Epithelial cell of prostate (primary cell): ENCODE results near the gene RBKS.

Experiments used
- DNase-seq: peaks from one replicate; pipeline ENCODE4 v3.0.0-alpha.2; 2011; ENCODE audit warnings: low read depth, low spot score
- H3K27ac ChIP-seq: fragments of 450-650 bp; 2 replicates; pipeline ENCODE4 v1.5.1; 2017; ENCODE audit warnings: mild to moderate bottlenecking

Gene RBKS

DNA sequence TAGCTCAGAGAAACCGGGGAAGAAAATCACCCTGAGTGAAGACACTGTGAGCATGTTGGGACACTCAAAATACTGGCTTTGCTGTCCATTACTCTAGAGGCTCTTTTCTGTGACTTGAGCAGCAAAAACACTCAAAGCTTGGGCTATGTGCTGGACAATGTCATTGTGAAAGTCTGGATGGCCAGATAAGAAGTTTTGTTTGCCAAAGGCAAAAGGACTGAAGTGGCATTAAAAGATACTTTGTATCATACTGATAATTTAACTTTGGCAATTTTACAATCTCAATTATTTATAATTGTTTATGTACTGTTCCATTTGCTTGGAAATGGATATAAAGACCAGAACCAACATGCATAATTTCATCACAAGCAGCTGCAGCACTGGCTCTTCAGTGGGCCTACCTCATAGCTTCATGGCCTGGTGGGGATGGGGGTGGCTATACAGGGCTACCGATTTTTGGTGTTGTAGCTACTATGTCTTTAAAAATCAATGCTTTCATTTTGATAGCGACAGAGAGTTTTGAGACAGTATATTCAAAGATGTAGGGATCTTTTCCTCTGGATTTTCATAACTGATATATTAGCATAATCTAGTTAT lies 51.1 kb downstream of the RBKS start:
- no peak overlapping the region for H3K27ac ChIP-seq
- DNase-seq = no peak

DNA sequence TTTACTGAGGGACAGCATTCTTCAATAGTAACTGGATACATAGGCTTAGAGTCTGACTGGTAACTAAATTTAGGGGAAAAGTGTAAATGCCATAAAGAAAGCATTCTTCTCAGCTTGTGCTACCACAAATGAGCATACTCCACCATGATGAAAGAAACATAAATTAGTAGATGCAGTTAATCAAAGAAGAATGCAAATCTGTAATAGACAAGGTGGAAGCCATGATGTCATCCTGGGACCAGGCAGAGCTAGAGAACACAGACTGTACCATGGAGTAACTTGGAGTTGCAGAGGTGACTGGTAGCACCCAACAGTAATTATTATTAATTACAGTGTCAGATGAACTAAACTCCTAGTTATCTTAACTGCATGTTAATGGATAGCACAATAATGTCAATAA lies 51.7 kb downstream of the RBKS start:
- DNase-seq = no peak
- H3K27ac ChIP-seq = no peak overlapping the region

DNA sequence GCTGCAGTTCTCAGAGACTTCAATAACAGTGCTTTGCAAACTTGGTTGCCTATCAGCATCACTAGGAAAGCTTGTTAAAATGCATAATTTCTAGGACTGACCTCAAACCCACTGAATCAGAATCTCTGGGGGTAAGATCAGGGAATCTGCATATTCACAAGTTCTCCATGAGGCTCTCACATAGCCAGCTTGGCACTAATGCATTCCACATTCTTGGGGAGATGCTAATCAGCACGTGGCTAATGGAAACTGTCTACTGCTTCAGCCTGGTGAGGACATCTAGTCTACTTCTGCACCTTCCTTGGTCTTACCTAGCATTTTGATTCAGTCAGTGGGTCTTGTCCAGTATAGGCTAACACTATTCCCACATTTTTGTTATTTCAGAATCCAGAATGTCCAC lies 56.3 kb downstream of the RBKS start:
- no peak for DNase-seq
- H3K27ac ChIP-seq = no peak overlapping the region

DNA sequence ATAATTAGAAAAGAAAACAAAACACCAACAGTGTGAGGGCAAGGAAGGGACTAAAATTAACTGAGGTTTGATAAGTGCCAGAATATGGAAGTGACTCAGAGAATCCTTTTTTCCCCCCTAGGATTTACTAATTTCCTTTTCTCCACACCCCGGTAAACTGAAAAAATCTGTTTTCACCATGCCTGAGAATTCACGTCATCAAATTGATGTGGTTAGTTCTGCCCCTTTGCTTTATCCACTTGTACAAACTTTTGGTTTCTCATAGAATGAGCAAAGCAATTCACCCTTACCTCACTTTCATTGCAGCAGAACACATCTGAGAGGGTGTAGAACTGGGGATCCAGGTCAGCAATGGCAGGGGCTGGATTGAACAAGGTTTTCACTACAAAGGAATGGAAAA lies 57.8 kb downstream of the RBKS start:
- no peak overlapping the region for H3K27ac ChIP-seq
- no peak for DNase-seq

DNA sequence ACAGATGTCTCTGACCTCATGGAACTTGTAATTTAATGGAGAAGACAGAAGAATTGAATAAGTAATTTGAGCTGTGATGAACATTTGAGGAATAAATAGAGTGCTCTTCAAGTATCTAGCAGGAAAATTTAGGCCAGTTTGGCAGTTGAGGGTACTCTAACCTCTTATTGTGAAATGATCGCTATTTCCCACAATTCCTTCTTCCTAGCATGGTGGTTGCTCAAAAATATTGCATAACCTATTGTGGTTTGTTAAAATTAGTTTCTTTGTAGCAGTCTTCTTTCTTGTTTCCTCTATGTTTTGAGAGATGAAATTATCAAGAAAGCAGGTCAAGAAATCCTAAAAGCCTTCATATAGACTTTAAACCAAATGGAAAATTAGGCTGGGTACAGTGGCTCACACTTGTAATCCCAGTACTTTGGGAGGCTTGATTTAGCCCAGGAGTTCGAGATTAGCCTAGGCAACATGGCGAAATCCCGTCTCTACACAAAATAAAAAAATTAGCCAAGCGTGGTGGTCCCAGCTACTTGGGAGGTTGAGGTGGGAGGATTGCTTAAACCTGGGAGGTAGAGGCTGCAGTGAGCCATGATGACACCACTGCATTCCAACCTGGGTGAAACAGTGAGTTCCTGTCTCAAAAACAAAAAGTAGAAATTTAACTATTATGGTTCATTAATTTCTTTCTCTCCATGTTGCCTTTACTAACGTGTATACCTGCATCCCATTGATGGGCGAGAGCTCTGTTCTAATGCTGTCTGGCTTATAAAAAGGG lies 58.7 kb downstream of the RBKS start:
- no peak for DNase-seq
- H3K27ac ChIP-seq = no peak overlapping the region

DNA sequence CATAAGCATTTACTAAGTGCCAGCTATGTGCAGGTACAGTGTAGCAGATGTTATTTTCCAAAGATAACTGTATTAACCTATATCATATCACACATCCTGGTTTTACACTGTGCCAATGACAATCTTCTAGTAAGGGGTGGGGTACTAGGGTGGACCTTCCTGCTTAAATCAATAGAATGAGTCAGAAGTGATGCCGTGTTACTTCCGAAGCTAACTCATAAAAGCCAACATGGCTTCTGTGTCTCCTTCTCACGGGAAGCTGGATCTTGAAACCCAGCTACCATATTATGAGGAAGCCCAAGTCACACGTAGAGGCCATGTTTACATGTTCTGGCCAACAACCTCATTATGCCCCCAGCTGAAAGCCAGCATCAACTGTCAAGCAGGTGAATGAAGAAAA lies 59.5 kb downstream of the RBKS start:
- no peak overlapping the region for H3K27ac ChIP-seq
- DNase-seq = no peak

DNA sequence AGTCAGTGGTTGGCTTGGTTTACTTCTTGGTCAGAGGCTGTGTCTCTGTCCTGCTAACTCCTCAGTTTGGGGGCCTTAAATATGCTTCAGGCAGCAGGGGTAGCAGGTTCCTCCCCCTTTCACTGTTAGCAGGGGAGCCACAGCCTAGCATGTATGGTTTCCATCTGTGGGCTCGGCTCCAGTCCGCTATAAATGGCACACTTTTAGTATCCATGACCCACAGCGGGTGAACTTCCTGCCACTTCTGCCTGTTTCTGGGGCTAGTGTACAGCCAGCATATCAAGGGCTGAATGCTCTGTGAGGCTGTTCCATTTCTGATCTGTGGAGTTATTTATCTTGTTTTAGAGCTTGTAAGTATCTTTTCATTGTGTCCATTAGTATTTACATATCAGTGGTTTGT lies 60.4 kb downstream of the RBKS start:
- no peak overlapping the region for H3K27ac ChIP-seq
- no peak for DNase-seq

DNA sequence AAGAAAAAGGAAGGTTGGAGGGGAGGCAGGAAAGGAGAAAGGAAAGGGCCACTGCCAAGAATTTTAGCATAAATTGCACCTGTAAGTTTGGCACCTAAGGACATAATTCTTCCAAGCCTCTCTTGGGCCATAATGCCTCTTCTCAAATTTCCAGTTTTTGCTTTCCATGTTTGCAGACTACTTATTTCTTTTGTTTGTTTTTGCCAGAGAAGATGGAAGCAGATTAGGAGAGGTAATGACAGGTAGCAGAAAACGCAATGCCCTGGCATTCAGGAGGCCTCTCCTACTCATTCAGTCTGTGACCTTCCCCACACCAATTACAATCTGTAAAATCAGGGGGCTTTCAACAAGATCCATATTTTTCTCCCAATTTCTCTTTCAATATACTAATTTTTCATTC lies 61.9 kb downstream of the RBKS start:
- DNase-seq = no peak

DNA sequence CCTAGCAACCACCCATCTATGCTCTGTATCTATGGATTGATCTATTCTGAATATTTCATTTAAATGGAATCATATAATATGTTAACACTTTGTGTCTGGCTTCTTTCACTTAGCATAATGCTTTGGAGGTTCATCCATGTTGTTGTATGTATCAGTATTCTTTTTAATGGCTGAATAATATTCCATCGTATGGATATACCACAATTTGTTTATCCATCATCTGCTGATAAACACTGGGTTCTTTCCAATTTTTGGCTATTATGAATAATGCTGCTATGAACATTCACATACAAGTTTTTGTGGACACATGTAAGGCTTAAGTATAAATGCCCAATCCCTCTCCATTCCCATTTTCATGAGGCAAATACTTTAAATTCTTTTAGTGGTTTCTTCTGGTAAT lies 65.8 kb downstream of the RBKS start:
- DNase-seq = no peak
- H3K27ac ChIP-seq = no peak overlapping the region

More for the DNA sequence above, 61.9 kb downstream of the RBKS start:
- H3K27ac ChIP-seq = no peak overlapping the region

DNA sequence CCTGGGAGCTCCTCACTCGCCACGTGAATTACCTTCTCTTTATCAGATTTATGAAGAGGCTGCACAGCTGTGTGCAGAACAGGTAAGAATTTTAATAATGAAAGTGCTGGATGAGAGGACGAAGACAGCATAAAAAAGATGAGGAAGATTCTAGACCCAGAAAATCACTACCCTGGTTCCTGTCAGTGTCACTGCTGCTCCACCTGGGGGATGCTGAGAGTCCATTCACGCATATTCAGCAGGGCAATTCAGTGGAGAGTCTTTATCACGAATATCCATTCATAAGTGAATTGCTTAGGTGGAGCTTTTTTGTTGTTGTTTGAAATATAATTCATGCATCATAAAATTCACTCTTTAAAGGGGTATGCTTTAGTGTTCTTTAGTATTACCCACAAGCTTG lies 66.6 kb downstream of the RBKS start:
- DNase-seq = no peak
- no peak overlapping the region for H3K27ac ChIP-seq

DNA sequence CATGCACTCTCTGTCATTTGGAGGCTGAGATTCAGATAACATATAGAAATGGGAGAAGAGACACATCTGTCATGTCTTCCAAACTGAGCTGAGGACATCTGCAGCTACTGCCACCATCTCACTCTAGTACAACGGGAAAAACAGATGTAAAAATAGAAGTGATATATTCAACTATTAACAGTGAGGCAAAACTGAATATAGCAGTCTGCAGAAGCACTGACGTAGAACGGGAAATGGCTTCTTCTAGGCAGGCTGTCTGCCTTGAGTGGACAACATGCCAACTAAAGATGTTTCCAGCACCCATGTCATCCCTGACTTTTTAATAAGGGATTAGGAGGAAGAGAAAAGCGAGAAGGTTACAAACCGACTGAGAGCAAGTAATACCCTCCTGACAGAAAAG lies 67.1 kb downstream of the RBKS start:
- no peak for DNase-seq
- H3K27ac ChIP-seq = no peak overlapping the region

DNA sequence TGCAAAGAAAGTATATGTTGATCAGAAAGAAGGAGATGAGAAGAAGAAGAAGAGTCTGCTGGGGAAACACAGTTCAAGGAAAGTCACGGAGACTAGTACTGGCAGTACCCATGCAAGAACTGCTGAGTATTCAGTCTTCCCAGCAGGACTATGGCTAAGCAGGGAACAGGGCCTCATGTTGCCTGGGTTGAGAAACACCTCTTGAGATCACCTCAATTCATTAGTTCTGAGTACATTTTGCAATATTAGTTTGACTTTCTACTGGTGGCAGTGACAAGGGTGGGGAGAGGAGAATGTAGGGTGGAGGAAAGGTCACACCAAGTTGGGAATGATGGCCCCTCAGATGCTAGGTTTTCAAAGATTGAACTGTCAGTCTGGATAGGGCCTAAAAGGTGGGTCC lies 68.1 kb downstream of the RBKS start:
- H3K27ac ChIP-seq = no peak overlapping the region
- DNase-seq = no peak

DNA sequence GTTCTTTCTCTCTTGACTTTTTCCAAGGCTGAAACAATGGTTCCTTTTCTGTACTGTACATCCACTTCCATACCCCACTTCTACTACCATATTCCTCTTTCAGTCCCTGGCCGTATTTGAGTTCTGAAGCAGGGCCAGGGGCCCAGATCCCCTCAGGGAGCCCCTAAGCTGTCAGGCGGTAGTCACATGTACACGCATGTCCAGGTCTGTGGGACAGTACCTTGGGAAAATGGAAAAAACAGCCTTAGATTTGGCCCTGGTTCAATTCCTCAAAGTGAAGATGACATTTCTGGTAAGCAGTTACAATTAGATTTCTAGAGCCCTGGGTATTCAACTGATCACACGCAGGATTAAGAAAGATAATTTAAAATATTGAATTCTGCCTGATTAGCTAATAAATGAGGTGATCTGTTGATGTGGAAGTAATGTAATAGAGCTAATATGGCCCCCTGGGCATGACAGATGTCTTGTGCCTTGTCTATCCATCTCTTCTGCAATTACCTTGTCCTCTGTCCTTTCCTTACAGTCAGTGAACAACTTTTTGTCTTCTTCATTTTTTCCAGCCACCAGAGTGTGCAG lies 74.2 kb downstream of the RBKS start:
- no peak for DNase-seq
- no peak overlapping the region for H3K27ac ChIP-seq

DNA sequence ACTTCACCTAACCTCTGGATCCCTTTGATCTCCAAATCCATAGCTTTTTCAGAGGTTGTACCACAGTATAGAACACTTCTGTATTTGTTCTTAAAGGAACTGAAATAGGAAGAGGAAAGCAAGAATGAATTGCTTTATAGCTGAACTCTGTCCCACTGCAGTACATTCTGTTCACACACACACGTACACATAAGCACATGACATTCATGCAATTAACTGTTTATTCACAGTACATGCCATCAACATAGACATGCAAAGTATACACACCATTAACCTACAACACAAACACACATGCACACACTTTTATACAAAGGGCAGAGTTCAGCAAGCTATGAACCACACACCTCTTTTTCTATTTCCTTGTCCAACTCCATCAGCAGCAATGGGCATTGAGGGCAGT lies 75.4 kb downstream of the RBKS start:
- DNase-seq = no peak
- no peak overlapping the region for H3K27ac ChIP-seq

DNA sequence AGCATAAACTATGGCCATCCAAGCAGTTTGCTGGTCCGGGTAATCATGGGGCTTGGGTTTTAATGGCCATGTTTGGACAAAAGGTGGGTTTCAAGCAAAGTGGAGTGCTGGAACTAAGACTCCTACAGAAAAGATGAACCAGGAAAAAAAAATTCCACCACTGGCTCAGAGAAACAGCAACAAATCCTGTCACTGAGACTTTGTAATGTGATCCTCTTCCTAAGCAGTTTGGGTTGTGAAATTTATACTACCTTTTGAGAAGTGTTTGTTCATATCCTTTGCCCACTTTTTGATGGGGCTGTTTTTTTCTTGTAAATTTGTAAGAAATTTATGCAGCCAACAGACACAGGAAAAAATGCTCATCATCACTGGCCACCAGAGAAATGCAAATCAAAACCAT lies 78.4 kb downstream of the RBKS start:
- no peak for DNase-seq
- H3K27ac ChIP-seq = no peak overlapping the region

DNA sequence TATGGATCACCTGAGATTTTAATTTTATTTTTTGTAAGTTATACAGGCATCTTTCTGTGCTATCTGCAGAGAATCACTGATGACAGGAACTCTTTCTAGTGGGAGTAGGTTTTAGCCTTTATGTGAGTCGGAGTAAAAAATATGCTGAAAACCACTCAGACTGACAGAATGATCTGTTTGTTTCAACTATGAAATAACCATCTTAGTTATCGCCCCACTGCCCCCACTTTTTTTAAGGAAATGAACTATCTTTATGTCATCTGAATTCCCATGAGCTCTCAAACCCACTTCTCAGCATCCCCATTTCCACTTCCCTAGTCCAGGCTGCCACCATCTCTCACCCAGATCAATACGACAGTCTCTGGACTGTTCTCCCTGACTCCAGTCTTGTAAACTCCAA lies 79.7 kb downstream of the RBKS start:
- H3K27ac ChIP-seq = peak overlapping the region; percentile 38
- no peak for DNase-seq

DNA sequence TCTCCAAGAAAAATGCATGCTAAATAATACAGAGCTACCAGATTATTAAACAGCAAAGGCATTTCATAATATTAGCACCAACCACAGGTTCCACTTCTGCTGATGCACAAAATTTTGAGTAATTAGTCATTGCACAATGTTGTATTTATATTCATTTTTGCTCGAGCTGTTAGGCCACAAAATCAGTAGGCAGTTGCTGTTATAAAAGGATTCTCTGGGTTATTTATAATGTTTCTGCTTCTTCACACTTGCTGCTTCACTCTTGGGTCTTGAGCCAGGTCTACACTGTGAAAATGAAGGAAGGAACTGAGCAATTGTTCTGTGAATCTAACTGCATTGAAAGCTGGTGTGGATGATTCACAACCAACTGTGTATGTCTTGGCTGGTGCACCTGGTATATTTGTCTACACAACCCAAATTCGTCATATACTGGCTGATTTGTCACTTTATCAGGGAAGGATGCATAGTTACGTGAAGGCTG lies 80.4 kb downstream of the RBKS start:
- peak overlapping the region; percentile 38 for H3K27ac ChIP-seq
- DNase-seq = peak; percentile 64

DNA sequence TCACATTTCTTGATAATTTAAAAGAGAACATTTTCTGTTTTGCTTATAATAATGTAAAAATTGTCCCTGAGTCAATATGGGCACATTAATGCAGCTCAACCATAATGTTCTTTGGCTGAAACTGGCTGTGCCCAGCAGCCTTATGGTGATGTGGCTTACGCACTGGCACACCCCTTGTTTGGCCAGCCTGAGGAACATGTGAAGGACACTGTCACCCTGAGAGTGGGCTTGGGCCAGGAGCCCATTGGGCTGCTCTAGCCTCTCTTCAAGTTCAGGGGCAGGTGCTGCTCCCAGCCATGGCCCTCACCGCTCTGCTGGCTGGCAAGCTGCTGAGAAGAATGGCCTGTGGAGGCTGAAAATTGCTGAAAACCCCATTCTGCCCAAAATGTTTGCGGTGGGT lies 81.2 kb downstream of the RBKS start:
- peak overlapping the region; percentile 38 for H3K27ac ChIP-seq
- no peak for DNase-seq

DNA sequence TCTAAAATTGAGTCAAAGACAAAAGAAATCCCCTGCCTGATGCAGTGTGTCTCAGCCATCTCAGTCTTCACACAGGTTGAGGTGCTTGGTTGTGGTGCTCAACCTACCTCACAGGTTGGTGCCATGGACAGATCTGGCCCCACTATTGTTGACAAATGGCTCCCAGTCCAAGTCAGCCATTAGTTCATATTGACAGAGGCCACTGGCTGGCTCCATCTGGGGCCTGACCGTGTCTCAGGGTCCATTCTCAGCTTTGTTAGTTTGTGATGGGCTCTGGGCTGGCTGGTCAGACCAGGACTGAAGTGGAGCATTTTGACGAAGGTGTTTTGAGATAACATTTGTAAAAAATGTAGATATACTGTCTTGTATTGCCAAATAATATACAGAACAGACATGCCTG lies 81.8 kb downstream of the RBKS start:
- no peak overlapping the region for H3K27ac ChIP-seq

DNA sequence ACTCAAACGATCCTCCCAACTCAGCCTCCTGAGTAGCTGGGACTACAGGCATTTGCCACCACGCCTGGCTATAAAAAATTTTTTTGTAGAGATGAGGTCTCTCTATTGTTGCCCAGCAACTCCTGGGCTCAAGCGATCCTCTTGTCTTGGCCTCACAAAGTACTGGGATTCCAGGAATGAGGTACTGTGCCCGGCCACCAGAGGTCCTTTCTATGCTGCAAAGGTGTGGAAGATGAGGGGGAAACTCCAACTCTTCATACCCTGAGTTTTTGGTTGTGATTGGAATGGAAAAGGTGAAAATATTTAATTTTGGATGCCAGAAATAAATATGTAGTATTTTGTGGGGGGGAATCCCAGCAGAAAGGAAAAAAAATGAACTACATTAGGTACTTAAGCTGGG lies 82.7 kb downstream of the RBKS start:
- no peak for DNase-seq
- H3K27ac ChIP-seq = no peak overlapping the region

More for the DNA sequence above, 81.8 kb downstream of the RBKS start:
- DNase-seq = no peak

DNA sequence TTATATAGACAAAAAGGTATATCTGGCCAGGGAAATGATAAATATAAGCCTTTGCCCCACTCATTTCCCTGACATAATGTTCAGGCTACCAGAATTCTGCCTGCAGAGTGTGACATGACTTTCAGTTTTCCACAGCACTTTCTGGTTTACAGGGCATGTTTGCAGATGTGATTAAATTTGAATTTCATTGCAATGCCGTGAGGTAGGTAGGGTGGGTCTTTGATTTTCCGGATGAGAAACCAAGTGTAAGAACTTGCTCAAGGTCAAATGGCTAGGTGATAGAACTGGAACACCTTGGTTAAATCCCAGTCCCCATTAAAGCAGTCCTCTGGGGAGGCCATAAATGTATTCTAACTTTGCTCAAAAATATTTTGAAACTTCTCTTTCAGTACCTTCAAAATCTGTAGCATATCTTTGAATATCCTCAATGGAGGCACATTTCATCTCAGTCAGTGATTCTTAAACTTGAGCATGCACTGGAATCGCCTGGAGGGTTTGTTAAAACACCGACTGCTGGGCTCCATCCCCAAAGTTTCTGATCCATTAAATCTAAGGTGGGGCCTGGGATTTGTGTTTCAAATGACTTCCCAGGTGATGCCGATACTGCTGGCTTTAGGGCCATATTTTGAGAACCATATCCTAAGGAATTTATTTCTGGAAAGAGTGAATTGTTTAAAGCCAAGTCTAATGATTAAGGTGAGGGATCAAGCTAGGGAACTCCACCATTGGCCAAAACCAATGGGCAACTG lies 83.7 kb downstream of the RBKS start:
- H3K27ac ChIP-seq = no peak overlapping the region
- DNase-seq = no peak
